Gastrocnemius medialis (tissue), 4 donors: ENCODE measurements around the gene SHISAL2A.

ENCODE experiments used
- CTCF ChIP-seq, 5 experiments: fragments of 450-650 bp in 3 of 5; fragments of 200-600 bp in 2 of 5; sonication (generic) in 2 of 5; IDR thresholded peaks in 4 of 5; conservative IDR thresholded peaks in 1 of 5; 1 replicate in 4 of 5; 2 replicates in 1 of 5; pipeline ENCODE4 v1.5.1; 2016 to 2019; ENCODE audit warnings: antibody characterized with exemption in 5 of 5, mild to moderate bottlenecking in 3 of 5, moderate library complexity in 3 of 5
- POLR2A ChIP-seq, 2 donors: fragments of 450-650 bp; IDR thresholded peaks; one replicate each; pipeline ENCODE4 v1.6.1; 2017; ENCODE audit warnings: antibody characterized with exemption in 2 of 2, mild to moderate bottlenecking in 2 of 2, moderate library complexity in 2 of 2

DNA sequence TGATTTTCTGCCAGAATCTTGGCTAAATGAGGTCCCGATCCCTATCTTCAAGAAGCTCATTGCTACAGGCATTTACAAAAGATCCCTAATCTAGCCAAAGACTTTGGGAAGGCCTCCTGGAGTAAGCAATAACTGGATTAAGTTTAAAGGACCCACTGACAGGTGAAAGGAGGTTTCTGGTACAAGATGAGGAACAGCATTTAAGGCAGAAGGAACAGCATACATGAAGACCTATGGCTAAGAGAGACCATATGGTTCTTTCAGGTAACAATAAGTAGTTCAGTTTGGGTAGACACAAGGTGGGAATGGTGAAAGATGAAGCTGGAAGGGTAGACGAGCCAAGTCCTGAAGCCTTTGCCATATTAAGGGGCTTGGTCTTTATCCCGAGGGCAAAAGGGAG, 27.8 kb downstream of the SHISAL2A start:
- TF ChIP-seq CTCF (IDR thresholded peaks at IDR 0.05 in 4 of 5, conservative IDR thresholded peaks at IDR 0.05 in 1 of 5): no peak
- TF ChIP-seq POLR2A (IDR thresholded peaks at IDR 0.05): no peak
